H9 (cell line): ENCODE measurements around the gene MED13L. TPM values are rescaled to one million over a fixed set of nuclear protein-coding genes. Genes with fewer than 3 reads are reported as not detected.

Experiments
- DNase-seq: peaks from one replicate; pipeline ENCODE4 v3.0.0-alpha.2; 2017
- H2AFZ ChIP-seq: one replicate; pipeline ENCODE4 v1.6.1; 2013; ENCODE audit warnings: mild to moderate bottlenecking, low read length, control low read depth, moderate library complexity
- H2AK5ac ChIP-seq: 2 replicates; pipeline ENCODE4 v1.6.1; 2013; ENCODE audit warnings: low read length, control low read depth, mixed read lengths; ENCODE audit not compliant: insufficient read length
- H2BK120ac ChIP-seq: one replicate; pipeline ENCODE4 v1.6.1; 2013; ENCODE audit warnings: low read depth, mild to moderate bottlenecking, low read length, control low read depth, inconsistent platforms; ENCODE audit not compliant: poor library complexity, severe bottlenecking
- H2BK12ac ChIP-seq: 2 replicates; pipeline ENCODE4 v1.6.1; 2013; ENCODE audit warnings: low read length, control low read depth, mixed read lengths, low read depth; ENCODE audit not compliant: insufficient read length
- H2BK15ac ChIP-seq: 2 replicates; pipeline ENCODE4 v1.6.1; 2013; ENCODE audit warnings: low read depth, low read length, control low read depth
- H2BK20ac ChIP-seq: one replicate; pipeline ENCODE4 v1.6.1; 2013; ENCODE audit warnings: low read depth, mild to moderate bottlenecking, low read length, control low read depth, inconsistent platforms; ENCODE audit not compliant: poor library complexity, severe bottlenecking
- H2BK5ac ChIP-seq: 2 replicates; pipeline ENCODE4 v1.6.1; 2013; ENCODE audit warnings: low read length, control low read depth, mixed read lengths; ENCODE audit not compliant: insufficient read length
- H3K14ac ChIP-seq: 2 replicates; pipeline ENCODE4 v1.6.1; 2013; ENCODE audit warnings: low read length, control low read depth; ENCODE audit not compliant: insufficient read depth
- H3K18ac ChIP-seq: 2 replicates; pipeline ENCODE4 v1.6.1; 2013; ENCODE audit warnings: low read depth, mild to moderate bottlenecking, mixed read lengths, low read length, control low read depth; ENCODE audit not compliant: insufficient read length
- H3K23ac ChIP-seq: 2 replicates; pipeline ENCODE4 v1.6.1; 2013; ENCODE audit warnings: low read length, control low read depth, mixed read lengths, low read depth; ENCODE audit not compliant: insufficient read length
- H3K23me2 ChIP-seq: 2 replicates; pipeline ENCODE4 v1.6.1; 2013; ENCODE audit warnings: low read depth, mild to moderate bottlenecking, mixed read lengths, low read length, control low read depth; ENCODE audit not compliant: insufficient read length, poor library complexity, severe bottlenecking
- H3K27ac ChIP-seq: 2 replicates; pipeline ENCODE4 v1.5.1; 2013; ENCODE audit warnings: low read length, control low read depth, mixed read lengths, low read depth; ENCODE audit not compliant: insufficient read length
- H3K27me3 ChIP-seq: 2 replicates; pipeline ENCODE4 v1.6.1; 2013; ENCODE audit warnings: low read length, control low read depth, inconsistent platforms; ENCODE audit not compliant: insufficient read depth
- H3K4ac ChIP-seq: 2 replicates; pipeline ENCODE4 v1.6.1; 2013; ENCODE audit warnings: low read depth, mild to moderate bottlenecking, control low read depth, inconsistent platforms, low read length, moderate library complexity
- H3K4me1 ChIP-seq: 2 replicates; pipeline ENCODE4 v1.6.1; 2013; ENCODE audit warnings: low read length, control low read depth, inconsistent platforms; ENCODE audit not compliant: insufficient read depth
- H3K4me2 ChIP-seq: 2 replicates; pipeline ENCODE4 v1.6.1; 2013; ENCODE audit warnings: low read length, control low read depth, mixed read lengths; ENCODE audit not compliant: insufficient read length, insufficient read depth
- H3K56ac ChIP-seq: 2 replicates; pipeline ENCODE4 v1.6.1; 2013; ENCODE audit warnings: low read depth, mild to moderate bottlenecking, mixed read lengths, low read length, control low read depth; ENCODE audit not compliant: insufficient read length
- H3K79me1 ChIP-seq: 2 replicates; pipeline ENCODE4 v1.6.1; 2013; ENCODE audit warnings: low read depth, mild to moderate bottlenecking, moderate library complexity, low read length, control low read depth, inconsistent platforms; ENCODE audit not compliant: insufficient read depth, poor library complexity, severe bottlenecking
- H3K79me2 ChIP-seq: 2 replicates; pipeline ENCODE4 v1.6.1; 2013; ENCODE audit warnings: low read length, control low read depth, inconsistent platforms; ENCODE audit not compliant: insufficient read depth
- H3K9ac ChIP-seq: 2 replicates; pipeline ENCODE4 v1.6.1; 2013; ENCODE audit warnings: low read length, control low read depth, mixed read lengths; ENCODE audit not compliant: insufficient read length; ENCODE audit errors: extremely low read depth
- H3K9me3 ChIP-seq: one replicate; pipeline ENCODE4 v1.6.1; 2013; ENCODE audit warnings: low read depth, low read length, inconsistent platforms; ENCODE audit not compliant: control insufficient read depth
- H3T11ph ChIP-seq: one replicate; pipeline ENCODE4 v1.6.1; 2013; ENCODE audit warnings: mild to moderate bottlenecking, low read length, control low read depth, inconsistent platforms
- H4K20me1 ChIP-seq: one replicate; pipeline ENCODE4 v1.6.1; 2013; ENCODE audit not compliant: control insufficient read depth, insufficient read length, insufficient read depth
- H4K5ac ChIP-seq: 2 replicates; pipeline ENCODE4 v1.6.1; 2013; ENCODE audit warnings: low read depth, mild to moderate bottlenecking, mixed read lengths, low read length, control low read depth; ENCODE audit not compliant: insufficient read length
- H4K8ac ChIP-seq: replicated peaks from 2 replicates; pipeline ENCODE4 v1.6.1; 2013; ENCODE audit warnings: low read length, control low read depth, mixed read lengths, low read depth; ENCODE audit not compliant: insufficient read length
- H4K91ac ChIP-seq: 2 replicates; pipeline ENCODE4 v1.6.1; 2013; ENCODE audit warnings: low read depth, mild to moderate bottlenecking, moderate library complexity, mixed read lengths, low read length, control low read depth; ENCODE audit not compliant: insufficient read length
- H3K27ac Mint-ChIP-seq, 3 experiments: 2 replicates in 2 of 3; 3 replicates in 1 of 3; pipeline ENCODE4 v1.8.0; 2020 to 2021; ENCODE audit warnings: mixed read lengths in 3 of 3, mild to moderate bottlenecking in 1 of 3, moderate library complexity in 1 of 3
- H3K27me3 Mint-ChIP-seq: 2 replicates; pipeline ENCODE4 v1.8.0; 2021; ENCODE audit warnings: low read depth, mild to moderate bottlenecking, moderate library complexity, mixed read lengths
- H3K36me3 Mint-ChIP-seq, 3 experiments: 2 replicates in 2 of 3; 3 replicates in 1 of 3; pipeline ENCODE4 v1.8.0; 2020 to 2021; ENCODE audit warnings: low read depth in 3 of 3, mixed read lengths in 3 of 3; ENCODE audit not compliant: insufficient read depth in 1 of 3
- H3K4me1 Mint-ChIP-seq, 2 experiments: 2 replicates each; pipeline ENCODE4 v1.8.0; 2020; ENCODE audit warnings: mixed read lengths in 2 of 2
- H3K4me3 Mint-ChIP-seq, 2 experiments: 2 replicates in 1 of 2; 3 replicates in 1 of 2; pipeline ENCODE4 v1.8.0; 2020 to 2021; ENCODE audit warnings: mild to moderate bottlenecking in 2 of 2, mixed read lengths in 2 of 2, moderate library complexity in 1 of 2
- H3K9me3 Mint-ChIP-seq, 2 experiments: 2 replicates in 1 of 2; 3 replicates in 1 of 2; pipeline ENCODE4 v1.8.0; 2020; ENCODE audit warnings: mild to moderate bottlenecking in 2 of 2, mixed read lengths in 2 of 2, moderate library complexity in 1 of 2
- WGBS: extraction: QIAGEN DNeasy Blood & Tissue Kit; methylation state at CpG from one replicate; pipeline ENCODE4 v1.1.7; 2013; ENCODE audit warnings: missing lambda C conversion rate, low lambda C conversion rate, mixed read lengths; ENCODE audit not compliant: insufficient read length; ENCODE audit errors: extremely low coverage; 5-methylcytosine and 5-hydroxymethylcytosine counted together
- total RNA-seq: library from RNA; stranded (reverse); gene quantifications from 2 replicates; pipeline ENCODE4 v1.2.1, GENCODE V29; 2021
- TF ChIP-seq, protein P1 (sequence below): fragments of 200-600 bp; sonication (generic); conservative IDR thresholded peaks from 3 replicates; pipeline ENCODE4 v1.8.0; 2021; ENCODE audit warnings: antibody characterized with exemption, mild to moderate bottlenecking

MED13L gene
- total RNA-seq, 1 experiment from 2014 or later, result 52.4 TPM

DNA sequence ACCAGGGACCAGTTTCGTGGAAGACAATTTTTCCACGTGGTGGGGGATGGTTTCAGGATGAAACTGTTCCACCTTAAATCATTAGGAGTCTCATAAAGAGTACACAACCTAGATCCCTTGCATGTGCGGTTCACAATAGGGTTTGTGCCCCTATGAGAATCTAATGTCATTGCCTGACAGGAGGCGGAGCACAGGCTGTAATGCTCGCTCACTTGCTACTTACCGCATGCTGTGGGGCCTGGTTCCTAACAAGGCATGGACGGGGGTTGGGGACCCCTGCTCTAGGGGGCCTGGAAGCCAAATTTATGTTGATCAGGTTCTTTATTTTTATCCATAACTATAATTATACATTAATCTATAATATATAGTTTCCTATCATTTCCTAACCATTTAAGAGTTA is 315.3 kb downstream of the MED13L start:
- no peaks in the 10 kb centered on the region for H3K27me3 Mint-ChIP-seq

More for the DNA sequence above, 315.3 kb downstream of the MED13L start:
- no peaks in the 10 kb centered on the region for H3K79me2 ChIP-seq
- no peak overlapping the region for H2BK12ac ChIP-seq
- H2BK15ac ChIP-seq, result no peak overlapping the region
- H2BK20ac ChIP-seq, result no peak overlapping the region
- no peaks in the 10 kb centered on the region for H3K79me1 ChIP-seq
- Mint-ChIP-seq H3K9me3 (no peaks in the 10 kb centered on the region), H3K27ac (no peak overlapping the region), H3K4me3 (no peak overlapping the region), H3K36me3 (peaks cover 10 to 57% (median 50%) of the 10 kb centered on the region in 3 experiments; a peak in 6 of 7 replicates), H3K4me1 (no peaks in the 10 kb centered on the region)
- H3K9me3 ChIP-seq, result no peaks in the 10 kb centered on the region
- WGBS, result no CpG with 5 or more reads among the region's 7 CpGs
- H2AK5ac ChIP-seq, result no peak overlapping the region
- no peak overlapping the region for H3K18ac ChIP-seq
- H3K4me1 ChIP-seq, result no peaks in the 10 kb centered on the region
- no peaks in the 10 kb centered on the region for H4K20me1 ChIP-seq
- no peak overlapping the region for H3K14ac ChIP-seq
- H2AFZ ChIP-seq, result no peak overlapping the region
- no peak overlapping the region for H4K5ac ChIP-seq
- H3K4ac ChIP-seq, result no peak overlapping the region
- H4K8ac ChIP-seq, result no peak overlapping the region
- no peak for DNase-seq
- H3T11ph ChIP-seq, result no peak overlapping the region
- H3K9ac ChIP-seq, result no peak overlapping the region
- no peak overlapping the region for H3K27ac ChIP-seq
- no peaks in the 10 kb centered on the region for H3K23me2 ChIP-seq
- no peak overlapping the region for H4K91ac ChIP-seq
- no peak overlapping the region for H3K4me2 ChIP-seq
- TF ChIP-seq, protein P1, sequence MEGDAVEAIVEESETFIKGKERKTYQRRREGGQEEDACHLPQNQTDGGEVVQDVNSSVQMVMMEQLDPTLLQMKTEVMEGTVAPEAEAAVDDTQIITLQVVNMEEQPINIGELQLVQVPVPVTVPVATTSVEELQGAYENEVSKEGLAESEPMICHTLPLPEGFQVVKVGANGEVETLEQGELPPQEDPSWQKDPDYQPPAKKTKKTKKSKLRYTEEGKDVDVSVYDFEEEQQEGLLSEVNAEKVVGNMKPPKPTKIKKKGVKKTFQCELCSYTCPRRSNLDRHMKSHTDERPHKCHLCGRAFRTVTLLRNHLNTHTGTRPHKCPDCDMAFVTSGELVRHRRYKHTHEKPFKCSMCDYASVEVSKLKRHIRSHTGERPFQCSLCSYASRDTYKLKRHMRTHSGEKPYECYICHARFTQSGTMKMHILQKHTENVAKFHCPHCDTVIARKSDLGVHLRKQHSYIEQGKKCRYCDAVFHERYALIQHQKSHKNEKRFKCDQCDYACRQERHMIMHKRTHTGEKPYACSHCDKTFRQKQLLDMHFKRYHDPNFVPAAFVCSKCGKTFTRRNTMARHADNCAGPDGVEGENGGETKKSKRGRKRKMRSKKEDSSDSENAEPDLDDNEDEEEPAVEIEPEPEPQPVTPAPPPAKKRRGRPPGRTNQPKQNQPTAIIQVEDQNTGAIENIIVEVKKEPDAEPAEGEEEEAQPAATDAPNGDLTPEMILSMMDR, result no peak
- H3K23ac ChIP-seq, result no peak overlapping the region
- no peak overlapping the region for H2BK5ac ChIP-seq
- no peak overlapping the region for H3K56ac ChIP-seq
- no peak overlapping the region for H2BK120ac ChIP-seq
- H3K27me3 ChIP-seq, result no peaks in the 10 kb centered on the region
